ENCODE data around the gene CD84. TPM values are rescaled to one million over a fixed set of nuclear protein-coding genes. Genes with fewer than 3 reads are reported as not detected.
A peak's percentile ranks its signal among the peaks of the same experiment; 100 is the strongest.
"Not testable (repeated sequence)": the region's sequence is repeated elsewhere in the genome, so short reads cannot be mapped to it uniquely, and the experiment has no call there.

The CD84 gene
- total RNA-seq, 2 donors from 2014 or later, result 1.3 to 3.0 TPM

DNA sequence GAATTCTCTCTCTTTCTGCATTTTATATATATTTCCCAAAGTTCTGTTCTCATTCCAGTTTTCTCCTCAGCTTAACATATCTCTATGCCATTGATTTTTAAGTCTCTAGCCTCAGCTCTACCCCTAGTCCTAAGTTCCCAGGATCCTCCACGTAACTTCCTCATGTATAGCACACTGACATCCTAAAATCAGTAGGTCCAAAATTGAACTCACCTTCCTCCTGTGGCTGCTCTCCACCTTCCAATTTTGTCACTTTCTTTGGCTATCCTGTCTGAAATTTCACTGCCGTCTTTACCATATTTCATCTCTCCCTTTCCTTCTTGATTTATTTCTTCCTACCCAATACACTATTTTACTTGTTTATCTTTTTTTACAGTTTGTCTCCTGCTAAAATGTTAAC, 57.7 kb downstream of the CD84 start:
- Histone ChIP-seq H3K9me3 (no peaks in the 10 kb centered on the region), H3K9ac (ENCODE audit: low read depth in 2 of 2, low read length in 2 of 2) (no peak overlapping the region), H3K36me3 (no peaks in the 10 kb centered on the region), H3K4me3 (no peak overlapping the region), H3K27ac (peak overlapping the region; percentile 13), H3K27me3 (no peaks in the 10 kb centered on the region), H3K4me1 (no peaks in the 10 kb centered on the region)
- TF ChIP-seq, protein P1, sequence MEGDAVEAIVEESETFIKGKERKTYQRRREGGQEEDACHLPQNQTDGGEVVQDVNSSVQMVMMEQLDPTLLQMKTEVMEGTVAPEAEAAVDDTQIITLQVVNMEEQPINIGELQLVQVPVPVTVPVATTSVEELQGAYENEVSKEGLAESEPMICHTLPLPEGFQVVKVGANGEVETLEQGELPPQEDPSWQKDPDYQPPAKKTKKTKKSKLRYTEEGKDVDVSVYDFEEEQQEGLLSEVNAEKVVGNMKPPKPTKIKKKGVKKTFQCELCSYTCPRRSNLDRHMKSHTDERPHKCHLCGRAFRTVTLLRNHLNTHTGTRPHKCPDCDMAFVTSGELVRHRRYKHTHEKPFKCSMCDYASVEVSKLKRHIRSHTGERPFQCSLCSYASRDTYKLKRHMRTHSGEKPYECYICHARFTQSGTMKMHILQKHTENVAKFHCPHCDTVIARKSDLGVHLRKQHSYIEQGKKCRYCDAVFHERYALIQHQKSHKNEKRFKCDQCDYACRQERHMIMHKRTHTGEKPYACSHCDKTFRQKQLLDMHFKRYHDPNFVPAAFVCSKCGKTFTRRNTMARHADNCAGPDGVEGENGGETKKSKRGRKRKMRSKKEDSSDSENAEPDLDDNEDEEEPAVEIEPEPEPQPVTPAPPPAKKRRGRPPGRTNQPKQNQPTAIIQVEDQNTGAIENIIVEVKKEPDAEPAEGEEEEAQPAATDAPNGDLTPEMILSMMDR (IDR thresholded peaks at IDR 0.05), result no peak
- intact Hi-C loops (cut with DNase I), result no loop called here
- no peak for DNase-seq

- intact Hi-C loops (cut with DNase I), result no loop called here
- no peaks in the 10 kb centered on the region for H3K27me3 ChIP-seq
- DNase-seq, result no peak
- TF ChIP-seq, protein P1 (IDR thresholded peaks at IDR 0.05), result no peak
- peak overlapping the region; percentile 12 to 36 for H3K9ac ChIP-seq (ENCODE audit: low read depth in 2 of 2, low read length in 2 of 2)
- H3K4me3 ChIP-seq, result no peak overlapping the region
- peak overlapping the region; percentile 13 for H3K27ac ChIP-seq
- no peaks in the 10 kb centered on the region for H3K4me1 ChIP-seq
- no peaks in the 10 kb centered on the region for H3K36me3 ChIP-seq
- H3K9me3 ChIP-seq, result no peaks in the 10 kb centered on the region
These were observed 58.3 kb downstream of the CD84 start for GRCh38 chr1:160520999-160521398.

- TF ChIP-seq, protein P1 (IDR thresholded peaks at IDR 0.05), result no peak
- intact Hi-C loops (cut with DNase I), result no loop called here
- Histone ChIP-seq H3K9me3 (no peaks in the 10 kb centered on the region), H3K4me1 (no peaks in the 10 kb centered on the region), H3K36me3 (no peaks in the 10 kb centered on the region), H3K27ac (peak overlapping the region; percentile 13), H3K4me3 (no peak overlapping the region), H3K9ac (ENCODE audit: low read depth in 2 of 2, low read length in 2 of 2) (no peak overlapping the region), H3K27me3 (no peaks in the 10 kb centered on the region)
- DNase-seq, result no peak
These were observed 58.7 kb downstream of the CD84 start for GRCh38 chr1:160520582-160520981.

DNA sequence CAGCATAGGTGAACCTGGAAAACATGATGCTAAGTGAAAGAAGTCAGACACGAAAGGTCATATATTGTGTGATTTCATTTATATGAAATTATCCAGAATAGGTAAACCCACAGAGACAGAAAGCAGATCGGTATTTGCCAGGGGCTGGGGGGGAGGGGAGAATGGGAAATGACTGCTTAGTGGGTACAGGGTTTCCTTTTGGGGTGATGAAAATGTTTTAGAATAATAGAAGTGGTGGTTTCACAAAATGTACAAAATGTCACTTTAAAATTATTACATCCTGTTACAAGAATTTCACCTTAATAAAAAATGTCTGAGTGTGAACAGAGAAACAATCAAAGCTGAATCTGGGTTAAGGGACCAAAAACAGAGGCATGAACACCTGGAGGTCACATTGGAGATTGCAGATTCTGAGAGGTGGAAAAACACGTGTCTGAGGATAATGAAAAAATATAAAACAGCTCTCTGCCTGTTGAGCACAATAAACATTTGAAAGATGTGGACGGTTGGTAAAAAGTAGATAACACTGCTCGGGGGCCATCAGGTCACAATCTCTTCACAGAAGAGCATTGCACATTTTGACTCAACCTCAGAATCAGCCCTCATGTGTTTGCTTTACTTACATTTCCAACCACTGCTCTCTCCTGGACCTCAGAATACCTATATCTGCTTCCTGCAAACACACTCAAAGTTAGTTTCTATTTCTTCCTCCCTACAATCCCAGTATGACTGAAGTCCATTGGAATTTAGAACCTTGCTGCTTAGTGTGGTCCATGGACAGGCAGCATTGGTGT, 59.5 kb downstream of the CD84 start:
- Histone ChIP-seq H3K9me3 (no peaks in the 10 kb centered on the region), H3K4me3 (no peak overlapping the region), H3K4me1 (no peaks in the 10 kb centered on the region), H3K27me3 (no peaks in the 10 kb centered on the region), H3K36me3 (no peaks in the 10 kb centered on the region), H3K9ac (ENCODE audit: low read depth in 2 of 2, low read length in 2 of 2) (no peak overlapping the region), H3K27ac (peak overlapping the region; percentile 13)
- no peak for DNase-seq
- TF ChIP-seq, protein P1 (IDR thresholded peaks at IDR 0.05), result no peak
- intact Hi-C loops (cut with DNase I), result no loop called here

GRCh38 chr1:160517519-160517918, 61.8 kb downstream of the CD84 start:
- H3K27me3 ChIP-seq; intact Hi-C loops (cut with DNase I); DNase-seq: not testable (repeated sequence)

DNA sequence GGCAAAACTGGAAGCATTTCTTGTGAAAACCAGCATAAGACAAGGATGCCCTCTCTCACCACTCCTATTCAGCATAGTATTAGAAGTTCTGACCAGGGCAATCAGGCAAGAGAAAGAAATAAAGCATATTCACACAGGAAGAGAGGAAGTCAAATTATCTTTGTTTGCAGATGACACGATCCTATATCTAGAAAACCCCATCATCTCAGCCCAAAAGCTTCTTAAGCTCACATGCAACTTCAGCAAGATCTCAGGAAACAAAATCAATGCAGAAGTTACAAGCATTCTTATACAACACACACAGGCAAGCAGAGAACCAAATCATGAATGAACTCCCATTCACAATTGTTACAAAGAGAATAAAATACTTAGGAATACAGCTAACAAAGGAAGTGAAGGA, 63.4 kb downstream of the CD84 start:
- H3K4me3 ChIP-seq; H3K4me1 ChIP-seq; H3K9me3 ChIP-seq; H3K9ac ChIP-seq (ENCODE audit: low read depth in 2 of 2, low read length in 2 of 2); intact Hi-C loops (cut with DNase I); H3K27me3 ChIP-seq; H3K27ac ChIP-seq; H3K36me3 ChIP-seq; DNase-seq: not testable (repeated sequence)

More at GRCh38 chr1:160517519-160517918, 61.8 kb downstream of the CD84 start:
- H3K4me1 ChIP-seq; H3K27ac ChIP-seq; H3K9ac ChIP-seq (ENCODE audit: low read depth in 2 of 2, low read length in 2 of 2); H3K36me3 ChIP-seq; H3K4me3 ChIP-seq; H3K9me3 ChIP-seq: not testable (repeated sequence)
